ENCODE data around the gene NBEAL2.
"Not testable (repeated sequence)": the region's sequence is repeated elsewhere in the genome, so short reads cannot be mapped to it uniquely, and the experiment has no call there.

The NBEAL2 gene

GRCh38 chr3:47028146-47028545 lies 48.7 kb downstream of the NBEAL2 start:
- H3F3A ChIP-seq (ENCODE audit: insufficient read depth), result peaks cover 4% of the 10 kb centered on the region; the same call in 1 of the 2 replicates
- H3K27ac ChIP-seq (ENCODE audit: low read depth, low read length), result no peak overlapping the region
- no peak overlapping the region for H2AFZ ChIP-seq (ENCODE audit: low read depth, low read length, severe bottlenecking)
- no peak overlapping the region for H3K9ac ChIP-seq (ENCODE audit: low read length)
- no peaks in the 10 kb centered on the region for H3K9me3 ChIP-seq (ENCODE audit: insufficient read depth, low read length)
- no peaks in the 10 kb centered on the region for H4K20me1 ChIP-seq (ENCODE audit: low read depth, low read length)
- no peak overlapping the region for H3K4me2 ChIP-seq (ENCODE audit: low read depth, low read length, poor library complexity, severe bottlenecking)
- peaks cover 31% of the 10 kb centered on the region; the same call in 1 of the 2 replicates for H3K79me2 ChIP-seq (ENCODE audit: insufficient read depth, low read length)
- TF ChIP-seq CTCF (IDR thresholded peaks at IDR 0.05; ENCODE audit: insufficient read depth, low read length, poor library complexity, severe bottlenecking), result no peak
- no peak for TF ChIP-seq EZH2phosphoT487 (conservative IDR thresholded peaks at IDR 0.05; ENCODE audit: low read length)
- no peaks in the 10 kb centered on the region for H3K9me2 ChIP-seq (replicated peaks; ENCODE audit: insufficient read depth, low read length)
- H3K4me3 ChIP-seq (ENCODE audit: insufficient read depth, low read length, poor library complexity, severe bottlenecking), result no peak overlapping the region
- H3K36me3 ChIP-seq (ENCODE audit: low read length), result peaks cover 7% of the 10 kb centered on the region; the same call in 1 of the 2 replicates
- no peaks in the 10 kb centered on the region for H3K27me3 ChIP-seq (ENCODE audit: low read length)

- peaks cover 7% of the 10 kb centered on the region; the same call in 1 of the 2 replicates for H3K36me3 ChIP-seq (ENCODE audit: low read length)
- no peaks in the 10 kb centered on the region for H3K9me2 ChIP-seq (replicated peaks; ENCODE audit: insufficient read depth, low read length)
- no peaks in the 10 kb centered on the region for H3K9me3 ChIP-seq (ENCODE audit: insufficient read depth, low read length)
- no peak for TF ChIP-seq EZH2phosphoT487 (conservative IDR thresholded peaks at IDR 0.05; ENCODE audit: low read length)
- no peak overlapping the region for H3K27ac ChIP-seq (ENCODE audit: low read depth, low read length)
- no peak overlapping the region for H3K4me3 ChIP-seq (ENCODE audit: insufficient read depth, low read length, poor library complexity, severe bottlenecking)
- H3F3A ChIP-seq (ENCODE audit: insufficient read depth), result peaks cover 4% of the 10 kb centered on the region; the same call in 1 of the 2 replicates
- H4K20me1 ChIP-seq (ENCODE audit: low read depth, low read length), result no peaks in the 10 kb centered on the region
- no peaks in the 10 kb centered on the region for H3K27me3 ChIP-seq (ENCODE audit: low read length)
- no peak overlapping the region for H3K4me2 ChIP-seq (ENCODE audit: low read depth, low read length, poor library complexity, severe bottlenecking)
- no peak overlapping the region for H2AFZ ChIP-seq (ENCODE audit: low read depth, low read length, severe bottlenecking)
- no peak overlapping the region for H3K9ac ChIP-seq (ENCODE audit: low read length)
- H3K79me2 ChIP-seq (ENCODE audit: insufficient read depth, low read length), result peaks cover 30% of the 10 kb centered on the region; the same call in 1 of the 2 replicates
Measured at GRCh38 chr3:47028667-47029066, 49.2 kb downstream of the NBEAL2 start.

- H3K27me3 ChIP-seq (ENCODE audit: low read length); H3F3A ChIP-seq (ENCODE audit: insufficient read depth); H3K9ac ChIP-seq (ENCODE audit: low read length); H3K4me3 ChIP-seq (ENCODE audit: insufficient read depth, low read length, poor library complexity, severe bottlenecking); H3K4me2 ChIP-seq (ENCODE audit: low read depth, low read length, poor library complexity, severe bottlenecking); H4K20me1 ChIP-seq (ENCODE audit: low read depth, low read length); H2AFZ ChIP-seq (ENCODE audit: low read depth, low read length, severe bottlenecking); H3K9me2 ChIP-seq (replicated peaks; ENCODE audit: insufficient read depth, low read length); H3K9me3 ChIP-seq (ENCODE audit: insufficient read depth, low read length); H3K27ac ChIP-seq (ENCODE audit: low read depth, low read length): not testable (repeated sequence)
- Histone ChIP-seq H3K36me3 (ENCODE audit: low read length) (peaks cover 22% of the 10 kb centered on the region), H3K79me2 (ENCODE audit: insufficient read depth, low read length) (peaks cover 14% of the 10 kb centered on the region; the same call in 1 of the 2 replicates)
Measured at GRCh38 chr3:47031041-47031440, 51.6 kb downstream of the NBEAL2 start.

- H3K4me2 ChIP-seq (ENCODE audit: low read depth, low read length, poor library complexity, severe bottlenecking), result no peak overlapping the region
- no peaks in the 10 kb centered on the region for H4K20me1 ChIP-seq (ENCODE audit: low read depth, low read length)
- peaks cover 27% of the 10 kb centered on the region for H3K36me3 ChIP-seq (ENCODE audit: low read length)
- no peak overlapping the region for H3K9ac ChIP-seq (ENCODE audit: low read length)
- no peaks in the 10 kb centered on the region for H3K79me2 ChIP-seq (ENCODE audit: insufficient read depth, low read length)
- H3K9me2 ChIP-seq (replicated peaks; ENCODE audit: insufficient read depth, low read length), result no peaks in the 10 kb centered on the region
- no peaks in the 10 kb centered on the region for H3K27me3 ChIP-seq (ENCODE audit: low read length)
- peaks cover 12% of the 10 kb centered on the region for H3F3A ChIP-seq (ENCODE audit: insufficient read depth)
- no peak overlapping the region for H3K4me3 ChIP-seq (ENCODE audit: insufficient read depth, low read length, poor library complexity, severe bottlenecking)
- H3K27ac ChIP-seq (ENCODE audit: low read depth, low read length), result no peak overlapping the region
- H3K9me3 ChIP-seq (ENCODE audit: insufficient read depth, low read length), result no peaks in the 10 kb centered on the region
- H2AFZ ChIP-seq (ENCODE audit: low read depth, low read length, severe bottlenecking), result no peak overlapping the region
- TF ChIP-seq EZH2phosphoT487 (conservative IDR thresholded peaks at IDR 0.05; ENCODE audit: low read length) (no peak), CTCF (IDR thresholded peaks at IDR 0.05; ENCODE audit: insufficient read depth, low read length, poor library complexity, severe bottlenecking) (no peak)
Measured at GRCh38 chr3:47034868-47035489, 55.5 kb downstream of the NBEAL2 start.

Data from SU-DHL-6 (cell line).